Spinal cord (tissue), 10 donors: Measurements from ENCODE around the gene MRPS9. TPM values are rescaled to one million over a fixed set of nuclear protein-coding genes. Genes with fewer than 3 reads are reported as not detected.
A peak's percentile ranks its signal among the peaks of the same experiment; 100 is the strongest.

ENCODE experiments used
- DNase-seq, 6 donors: peaks; one replicate each; pipeline versions ENCODE4 v3.0.0 to v3.0.0-alpha.2; 2013 to 2015; ENCODE audit warnings: low spot score in 6 of 6, low read depth in 4 of 6
- H3K27ac ChIP-seq: one replicate; pipeline ENCODE4 v1.5.1; 2013; ENCODE audit warnings: low read depth, low read length, control low read depth
- H3K27me3 ChIP-seq: one replicate; pipeline ENCODE4 v1.6.1; 2013; ENCODE audit warnings: low read length; ENCODE audit not compliant: control insufficient read depth, insufficient read depth
- H3K36me3 ChIP-seq: one replicate; pipeline ENCODE4 v1.6.1; 2013; ENCODE audit warnings: low read length; ENCODE audit not compliant: control insufficient read depth, insufficient read depth
- H3K4me1 ChIP-seq: one replicate; pipeline ENCODE4 v1.6.1; 2013; ENCODE audit warnings: low read length; ENCODE audit not compliant: control insufficient read depth, insufficient read depth
- H3K4me3 ChIP-seq: one replicate; pipeline ENCODE4 v1.5.1; 2013; ENCODE audit warnings: low read depth, low read length, control low read depth
- H3K9me3 ChIP-seq: one replicate; pipeline ENCODE4 v1.6.1; 2013; ENCODE audit warnings: low read length; ENCODE audit not compliant: control insufficient read depth, insufficient read depth
- WGBS: methylation state at CpG from one replicate; pipeline ENCODE4 v1.1.5; 2013; ENCODE audit warnings: missing lambda C conversion rate; ENCODE audit not compliant: insufficient coverage; 5-methylcytosine and 5-hydroxymethylcytosine counted together
- polyA plus RNA-seq, 2 donors: library from polyadenylated mRNA; unstranded; fragments of 120-200 nt; gene quantifications; one replicate each; pipeline ENCODE4 v1.2.1, GENCODE V29; 2013; ENCODE audit not compliant: insufficient read length in 2 of 2
- total RNA-seq, 2 donors: library from RNA; depleted of rRNA in 1 of 2; stranded (reverse); fragments of 120-200 nt in 1 of 2; fragments of >200 nt in 1 of 2; gene quantifications; one replicate each; pipeline versions ENCODE4 v1.2.3 to v1.2.4, GENCODE V29; 2013 to 2014
- donor health status: healthy.

Gene MRPS9
- total and polyA plus RNA-seq, 4 donors, result 22.5 to 35.7 (median 34.1) TPM

DNA sequence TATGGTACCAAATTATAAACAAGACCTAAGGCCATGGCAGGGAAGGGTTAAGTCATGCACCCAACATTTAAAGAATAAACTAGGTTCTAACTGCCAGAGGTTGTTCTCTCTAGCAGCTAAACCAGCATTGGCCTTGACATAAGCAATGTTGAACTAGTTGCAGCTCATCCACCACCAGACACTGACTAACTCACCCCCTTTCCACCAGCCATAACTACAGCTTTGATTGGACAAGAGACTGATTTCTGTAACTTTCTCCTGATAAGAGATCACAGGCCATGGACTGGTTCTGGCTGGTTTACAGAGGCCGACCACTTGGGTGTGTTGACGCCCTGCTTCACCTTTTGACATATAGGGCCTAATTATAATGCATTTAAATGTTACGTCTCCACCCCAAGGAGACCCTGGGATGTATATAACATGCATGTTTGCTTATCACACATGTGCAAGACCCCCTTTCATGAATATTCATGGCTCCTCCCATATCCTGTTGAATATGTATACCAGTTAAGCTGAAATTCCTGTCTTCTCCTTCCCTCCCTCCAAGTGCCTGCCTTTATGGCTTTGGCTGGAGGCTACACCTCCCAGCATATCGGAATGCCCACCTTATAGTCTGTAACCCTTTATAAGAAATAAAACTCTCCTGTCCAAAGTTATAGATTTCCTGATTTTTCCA, 75.9 kb downstream of the MRPS9 start:
- DNase-seq, result no peak
- H3K9me3 ChIP-seq, result no peaks in the 10 kb centered on the region
- H3K4me1 ChIP-seq, result no peaks in the 10 kb centered on the region
- H3K27me3 ChIP-seq, result no peaks in the 10 kb centered on the region
- no peak overlapping the region for H3K4me3 ChIP-seq
- 80% methylated on average over 1 of the region's 4 CpGs for WGBS
- no peak overlapping the region for H3K27ac ChIP-seq
- no peaks in the 10 kb centered on the region for H3K36me3 ChIP-seq

GRCh38 chr2:105114551-105114950, 76.7 kb downstream of the MRPS9 start:
- DNase-seq, result peak; percentile 31 to 91 (median 51)
- Histone ChIP-seq H3K4me1 (peaks cover 4% of the 10 kb centered on the region), H3K9me3 (no peaks in the 10 kb centered on the region), H3K4me3 (no peak overlapping the region), H3K27ac (no peak overlapping the region), H3K36me3 (no peaks in the 10 kb centered on the region), H3K27me3 (no peaks in the 10 kb centered on the region)
- WGBS, result 14% methylated on average over 2 of the region's 4 CpGs

DNA sequence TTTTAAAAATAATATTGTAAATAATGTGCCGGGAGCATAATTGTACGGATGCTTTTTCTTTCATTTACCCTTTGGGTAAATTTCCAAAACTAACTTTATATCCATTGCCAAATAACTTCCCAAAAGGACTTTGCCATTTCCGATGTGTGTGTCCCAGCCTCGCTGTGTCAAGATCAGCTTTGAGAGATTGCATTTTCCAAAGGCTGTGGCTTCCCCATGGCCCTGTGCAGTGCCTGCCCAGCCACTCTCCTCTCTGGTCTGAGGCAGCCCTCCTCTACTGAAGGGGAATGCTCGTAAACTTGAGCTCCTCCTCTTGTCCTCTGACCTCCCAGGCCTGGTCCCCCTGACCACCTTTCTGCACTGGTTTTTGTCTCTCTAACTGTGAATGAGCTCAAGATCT, 78.5 kb downstream of the MRPS9 start:
- peaks cover 4% of the 10 kb centered on the region for H3K4me1 ChIP-seq
- no peaks in the 10 kb centered on the region for H3K36me3 ChIP-seq
- WGBS, result 86% methylated on average over 3 of the region's 5 CpGs
- no peaks in the 10 kb centered on the region for H3K27me3 ChIP-seq
- DNase-seq, result no peak
- no peak overlapping the region for H3K4me3 ChIP-seq
- no peak overlapping the region for H3K27ac ChIP-seq
- H3K9me3 ChIP-seq, result no peaks in the 10 kb centered on the region

DNA sequence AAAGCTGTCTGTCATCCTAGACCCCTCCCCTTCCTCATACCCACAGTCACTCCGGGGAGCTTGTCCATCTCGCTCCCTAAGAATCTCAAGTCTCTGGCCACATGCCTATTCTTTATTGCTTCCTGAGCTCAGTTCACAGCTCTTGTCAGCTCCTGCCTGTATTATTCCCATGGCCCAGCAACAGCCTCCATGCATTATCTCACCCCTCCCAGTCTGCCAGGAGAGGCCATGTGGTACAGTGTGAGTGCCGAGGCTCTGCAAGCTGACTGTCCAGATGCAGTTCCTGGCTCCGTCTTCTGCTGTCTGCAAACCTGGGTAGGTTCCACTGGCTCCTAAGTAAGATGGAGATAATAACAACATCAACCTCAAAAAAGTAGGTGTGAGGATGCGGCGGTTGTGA, 79.7 kb downstream of the MRPS9 start:
- H3K27ac ChIP-seq, result no peak overlapping the region
- WGBS, result 70% methylated on average over 3 of the region's 6 CpGs

GRCh38 chr2:105118960-105119359, 81.1 kb downstream of the MRPS9 start:
- Histone ChIP-seq H3K9me3 (no peaks in the 10 kb centered on the region), H3K27me3 (no peaks in the 10 kb centered on the region), H3K4me1 (peaks cover 4% of the 10 kb centered on the region), H3K36me3 (no peaks in the 10 kb centered on the region), H3K27ac (no peak overlapping the region), H3K4me3 (no peak overlapping the region)
- 40% methylated on average over 23 of the region's 23 CpGs for WGBS
- DNase-seq, result no peak

More for the DNA sequence above, 79.7 kb downstream of the MRPS9 start:
- H3K36me3 ChIP-seq, result no peaks in the 10 kb centered on the region
- H3K27me3 ChIP-seq, result no peaks in the 10 kb centered on the region
- DNase-seq, result no peak
- H3K9me3 ChIP-seq, result no peaks in the 10 kb centered on the region
- H3K4me3 ChIP-seq, result no peak overlapping the region
- peaks cover 4% of the 10 kb centered on the region for H3K4me1 ChIP-seq

DNA sequence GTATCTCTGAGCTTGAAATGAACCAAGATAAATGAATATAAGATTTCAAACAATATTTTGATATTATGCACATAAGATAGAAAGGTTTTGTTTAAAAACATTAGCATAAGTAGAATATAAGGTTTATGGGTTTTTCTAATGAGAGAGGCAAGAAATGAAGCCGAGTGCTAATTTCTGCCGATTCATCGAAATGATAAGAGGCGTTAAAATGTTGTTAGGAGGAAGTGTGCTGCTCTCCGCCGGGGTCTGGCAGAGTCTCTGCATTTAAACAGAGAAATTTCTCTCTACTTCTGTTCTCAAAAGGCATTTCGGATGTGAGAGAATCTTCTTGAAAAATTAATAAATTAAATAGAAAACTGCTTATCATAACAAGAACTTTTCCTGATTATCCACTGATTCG, 83.6 kb downstream of the MRPS9 start:
- DNase-seq, result no peak
- H3K4me1 ChIP-seq, result peaks cover 14% of the 10 kb centered on the region
- no peaks in the 10 kb centered on the region for H3K27me3 ChIP-seq
- H3K4me3 ChIP-seq, result no peak overlapping the region
- H3K9me3 ChIP-seq, result no peaks in the 10 kb centered on the region
- 82% methylated on average over 2 of the region's 8 CpGs for WGBS
- no peak overlapping the region for H3K27ac ChIP-seq
- no peaks in the 10 kb centered on the region for H3K36me3 ChIP-seq

GRCh38 chr2:105125428-105125827, 87.6 kb downstream of the MRPS9 start:
- H3K27ac ChIP-seq, result no peak overlapping the region
- no peak overlapping the region for H3K4me3 ChIP-seq
- no peaks in the 10 kb centered on the region for H3K36me3 ChIP-seq
- H3K27me3 ChIP-seq, result no peaks in the 10 kb centered on the region
- peaks cover 12% of the 10 kb centered on the region for H3K4me1 ChIP-seq
- no peaks in the 10 kb centered on the region for H3K9me3 ChIP-seq
- WGBS, result 0% methylated on average over 1 of the region's 4 CpGs
- DNase-seq, result no peak

DNA sequence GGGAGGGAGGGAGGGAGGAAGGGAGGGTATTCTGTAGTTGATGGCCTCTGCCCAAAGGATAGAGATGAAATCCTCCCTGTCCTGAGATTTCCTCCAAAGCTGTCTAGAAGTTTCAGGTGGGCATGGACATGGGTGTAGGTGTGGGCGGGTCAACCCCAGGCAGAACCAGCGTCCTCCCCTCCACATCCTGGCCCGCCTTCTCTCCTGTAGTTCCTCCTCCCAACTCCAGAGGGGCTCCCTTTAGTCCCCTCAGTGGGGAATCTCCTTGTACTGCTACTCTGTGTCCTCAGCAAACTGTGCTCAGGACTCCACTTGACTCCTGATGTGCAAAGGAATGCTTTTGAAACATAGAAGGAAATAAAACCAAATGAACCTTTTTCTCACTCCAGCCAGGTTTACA, 88.1 kb downstream of the MRPS9 start:
- DNase-seq, result peak in 1 of 6 donors; percentile 12
- 83% methylated on average over 1 of the region's 3 CpGs for whole genome bisulfite sequencing
- no peaks in the 10 kb centered on the region for H3K9me3 ChIP-seq

GRCh38 chr2:105126336-105126735, 88.5 kb downstream of the MRPS9 start:
- Histone ChIP-seq H3K4me1 (peaks cover 12% of the 10 kb centered on the region), H3K9me3 (no peaks in the 10 kb centered on the region), H3K27ac (peak overlapping the region; percentile 38), H3K36me3 (no peaks in the 10 kb centered on the region), H3K27me3 (no peaks in the 10 kb centered on the region), H3K4me3 (no peak overlapping the region)
- 33% methylated on average over 1 of the region's 5 CpGs for WGBS
- peak in 3 of 6 donors; percentile 24 to 76 (median 48) for DNase-seq

More for the DNA sequence above, 88.1 kb downstream of the MRPS9 start:
- Histone ChIP-seq H3K36me3 (no peaks in the 10 kb centered on the region), H3K4me1 (peaks cover 12% of the 10 kb centered on the region), H3K27me3 (no peaks in the 10 kb centered on the region), H3K27ac (peak overlapping the region; percentile 18), H3K4me3 (no peak overlapping the region)

DNA sequence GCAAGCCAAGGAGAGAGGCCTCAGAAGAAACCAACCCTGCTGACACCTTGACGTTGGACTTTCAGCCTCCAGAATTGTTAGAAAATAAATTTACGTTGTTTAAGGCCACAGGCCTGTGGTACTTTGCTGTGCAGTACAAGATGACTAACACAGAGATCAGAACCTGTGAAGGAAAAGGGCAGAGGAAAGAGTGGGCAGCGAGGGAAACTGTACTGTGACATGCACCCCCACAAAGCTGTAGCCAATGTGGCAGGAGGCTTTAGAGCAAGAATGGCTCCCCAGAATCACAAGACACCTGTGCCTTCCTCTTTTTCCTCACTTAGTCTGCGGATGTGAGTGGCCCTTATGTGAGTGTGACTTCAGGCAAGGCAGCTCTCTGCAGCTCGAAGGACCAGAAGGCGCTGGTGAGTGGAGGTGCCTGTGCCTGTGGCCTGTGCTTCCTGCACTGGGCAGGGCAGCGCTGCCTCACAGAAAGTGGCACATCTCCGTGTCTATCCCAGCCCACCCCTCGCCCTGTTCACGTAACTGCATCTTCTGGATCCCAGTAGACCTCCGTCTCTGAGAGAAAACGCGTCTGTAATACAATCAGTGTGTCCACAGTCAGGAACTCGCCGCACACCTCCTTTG, 89.5 kb downstream of the MRPS9 start:
- Histone ChIP-seq H3K27ac (no peak overlapping the region), H3K36me3 (no peaks in the 10 kb centered on the region), H3K4me3 (no peak overlapping the region), H3K27me3 (no peaks in the 10 kb centered on the region), H3K4me1 (peaks cover 12% of the 10 kb centered on the region), H3K9me3 (no peaks in the 10 kb centered on the region)
- DNase-seq, result no peak
- 96% methylated on average over 14 of the region's 15 CpGs for WGBS
